CD4-positive, CD25-positive, alpha-beta regulatory T cell (primary cell): Measurements from ENCODE around the gene ADAM19. TPM values are rescaled to one million over a fixed set of nuclear protein-coding genes. Genes with fewer than 3 reads are reported as not detected.

Experiments used
- ATAC-seq, 2 donors: fragments of 150-1000 bp; cut with Tn5 transposase; one replicate each; pipeline ENCODE4 v1.10.0; 2021; ENCODE audit warnings: low read depth in 2 of 2, moderate number of reproducible peaks in 2 of 2, moderate library complexity in 1 of 2
- DNase-seq, 3 donors: peaks; one replicate each; pipeline versions ENCODE4 v3.0.0 to v3.0.0-alpha.2; 2012 to 2022; ENCODE audit warnings: mixed read lengths in 1 of 3
- H3K27ac ChIP-seq: one replicate; pipeline ENCODE4 v1.7.0; 2013; ENCODE audit warnings: mild to moderate bottlenecking, low read length; ENCODE audit not compliant: insufficient read depth, poor library complexity, severe bottlenecking
- H3K27me3 ChIP-seq: one replicate; pipeline ENCODE4 v1.7.0; 2013; ENCODE audit warnings: low read length; ENCODE audit not compliant: control insufficient read depth, insufficient read depth
- H3K36me3 ChIP-seq: one replicate; pipeline ENCODE4 v1.7.0; 2013; ENCODE audit warnings: mild to moderate bottlenecking, low read length, moderate library complexity; ENCODE audit not compliant: control insufficient read depth, insufficient read depth
- H3K4me1 ChIP-seq: 2 replicates; pipeline ENCODE4 v1.7.0; 2013; ENCODE audit warnings: mild to moderate bottlenecking, low read length; ENCODE audit not compliant: insufficient read depth, control insufficient read depth, poor library complexity, severe bottlenecking
- H3K4me3 ChIP-seq: one replicate; pipeline ENCODE4 v1.7.0; 2013; ENCODE audit warnings: low read depth, mild to moderate bottlenecking, low read length, moderate library complexity
- H3K9me3 ChIP-seq, 2 experiments: 1 replicate in 1 of 2; 2 replicates in 1 of 2; pipeline ENCODE4 v1.7.0; 2013; ENCODE audit warnings: low read length in 2 of 2, mild to moderate bottlenecking in 1 of 2, moderate library complexity in 1 of 2; ENCODE audit not compliant: control insufficient read depth in 2 of 2
- H3K27ac Mint-ChIP-seq, 3 donors: one replicate each; pipeline ENCODE4 v1.8.0; 2020 to 2022; ENCODE audit warnings: mild to moderate bottlenecking in 3 of 3, mixed read lengths in 3 of 3, moderate library complexity in 2 of 3
- H3K27me3 Mint-ChIP-seq: one replicate; pipeline ENCODE4 v1.8.0; 2022; ENCODE audit warnings: mild to moderate bottlenecking, mixed read lengths
- H3K36me3 Mint-ChIP-seq: one replicate; pipeline ENCODE4 v1.8.0; 2020; ENCODE audit warnings: mixed read lengths
- H3K4me1 Mint-ChIP-seq, 4 donors: one replicate each; pipeline ENCODE4 v1.8.0; 2020 to 2022; ENCODE audit warnings: mixed read lengths in 4 of 4, mild to moderate bottlenecking in 1 of 4
- H3K4me3 Mint-ChIP-seq, 4 donors: one replicate each; pipeline ENCODE4 v1.8.0; 2020 to 2022; ENCODE audit warnings: mild to moderate bottlenecking in 4 of 4, mixed read lengths in 4 of 4, moderate library complexity in 3 of 4
- H3K9me3 Mint-ChIP-seq, 7 donors: one replicate each; pipeline ENCODE4 v1.8.0; 2020 to 2022; ENCODE audit warnings: mixed read lengths in 7 of 7, mild to moderate bottlenecking in 3 of 7, moderate library complexity in 2 of 7
- polyA plus RNA-seq, 4 donors: library from polyadenylated mRNA; unstranded; fragments of 300-500 nt; fragmentation: Illumina TruSeq; gene quantifications; one replicate each; pipeline ENCODE4 v1.2.3, GENCODE V29; 2021
- total RNA-seq: library from RNA; stranded (reverse); gene quantifications from one replicate; pipeline ENCODE4 v1.2.3, GENCODE V29; 2022

Gene ADAM19
- total and polyA plus RNA-seq, 5 donors from 2014 or later, result 5.5 to 113 (median 9.1) TPM

DNA sequence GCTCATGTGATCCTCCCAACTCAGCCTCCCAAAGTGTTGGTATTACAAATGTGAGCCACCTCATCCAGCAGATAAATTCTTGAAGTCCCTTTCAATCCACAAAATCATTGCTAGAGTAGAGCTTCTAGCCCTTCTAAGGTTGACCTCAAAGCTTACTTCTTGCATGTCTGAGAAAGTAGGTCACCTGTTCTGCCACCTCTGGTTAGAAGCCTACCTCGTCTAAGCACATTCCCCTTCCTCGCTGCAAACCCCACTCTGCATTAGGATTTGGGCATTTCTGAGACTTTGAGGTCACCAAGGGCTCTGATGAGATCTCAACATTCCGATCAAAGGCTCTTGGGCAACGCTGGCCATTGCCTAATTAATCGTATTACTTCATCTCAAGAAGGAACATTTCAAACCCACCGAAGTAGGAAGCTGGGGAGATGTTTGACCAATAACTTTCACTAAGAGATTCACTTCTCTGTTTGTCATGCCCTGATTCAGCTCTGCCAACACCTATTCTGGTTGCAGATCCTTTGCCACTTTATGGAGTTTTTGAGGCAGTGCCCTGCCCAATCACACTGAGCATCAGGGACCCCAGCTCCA lies 8.6 kb downstream of the ADAM19 start:
- H3K36me3 ChIP-seq, result peaks cover 47% of the 10 kb centered on the region
- H3K4me1 Mint-ChIP-seq, result peaks cover 21 to 60% (median 44%) of the 10 kb centered on the region in 4 donors
- peak overlapping the region in 3 of 4 donors; percentile 22 to 33 (median 27) for H3K4me3 Mint-ChIP-seq
- no peaks in the 10 kb centered on the region for H3K27me3 ChIP-seq
- peaks cover 23% of the 10 kb centered on the region for H3K4me1 ChIP-seq
- H3K9me3 ChIP-seq, result no peaks in the 10 kb centered on the region
- no peaks in the 10 kb centered on the region for H3K27me3 Mint-ChIP-seq
- ATAC-seq (no peak), DNase-seq (no peak)
- no peaks in the 10 kb centered on the region for H3K9me3 Mint-ChIP-seq
- H3K27ac Mint-ChIP-seq, result peak overlapping the region in 2 of 3 donors; percentile 26 to 32
- H3K27ac ChIP-seq, result no peak overlapping the region
- H3K36me3 Mint-ChIP-seq, result peaks cover 15% of the 10 kb centered on the region
- H3K4me3 ChIP-seq, result no peak overlapping the region

DNA sequence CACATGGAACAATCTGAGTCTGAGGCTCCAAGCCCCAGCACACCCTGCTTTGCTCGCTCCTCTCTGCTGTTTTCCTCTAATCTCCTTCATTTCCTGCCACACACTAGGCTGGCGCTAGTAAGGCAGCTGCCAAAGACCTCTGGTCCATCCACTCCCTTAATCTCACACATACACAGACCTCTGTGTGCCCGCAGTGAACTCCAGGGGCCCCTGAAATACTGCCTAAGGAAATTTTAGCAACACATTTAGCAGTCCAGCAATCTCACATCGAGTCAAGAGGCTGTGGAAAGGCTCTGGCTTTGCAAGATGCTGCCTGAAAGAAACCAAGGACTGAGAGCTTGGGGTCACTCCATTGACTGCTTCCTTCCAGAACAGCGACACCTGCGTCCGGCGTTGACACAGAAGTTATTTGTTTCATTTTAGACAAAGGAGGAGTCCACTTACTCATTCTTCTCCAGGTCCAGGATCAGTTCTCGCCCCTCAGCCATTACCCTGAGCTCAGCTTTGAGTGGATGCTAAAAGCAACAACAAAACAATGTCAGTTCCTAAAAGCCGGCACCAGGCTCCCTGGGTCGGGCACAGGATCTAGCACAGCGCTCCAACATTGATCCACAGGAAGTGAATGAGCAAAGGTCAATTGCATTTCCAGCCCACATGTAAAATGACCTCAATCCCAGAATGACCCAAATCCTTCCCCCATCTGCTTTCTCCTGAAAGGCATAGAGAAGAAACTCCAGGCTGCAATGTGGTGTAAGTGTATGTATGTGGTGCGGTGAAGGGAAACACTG lies 11.5 kb downstream of the ADAM19 start:
- Mint-ChIP-seq H3K4me1 (peaks cover 12 to 52% (median 33%) of the 10 kb centered on the region in 4 donors), H3K36me3 (peaks cover 11% of the 10 kb centered on the region), H3K9me3 (no peaks in the 10 kb centered on the region), H3K4me3 (peak overlapping the region in 1 of 4 donors; percentile 39), H3K27me3 (no peaks in the 10 kb centered on the region), H3K27ac (peak overlapping the region in 2 of 3 donors; percentile 10 to 77)
- ATAC-seq (no peak), DNase-seq (no peak)
- Histone ChIP-seq H3K36me3 (peaks cover 63% of the 10 kb centered on the region), H3K4me3 (no peak overlapping the region), H3K9me3 (no peaks in the 10 kb centered on the region), H3K27me3 (no peaks in the 10 kb centered on the region), H3K4me1 (peaks cover 7% of the 10 kb centered on the region), H3K27ac (no peak overlapping the region)

- DNase-seq (no peak), ATAC-seq (no peak)
- Mint-ChIP-seq H3K27me3 (no peaks in the 10 kb centered on the region), H3K9me3 (no peaks in the 10 kb centered on the region), H3K36me3 (peaks cover 11% of the 10 kb centered on the region), H3K4me3 (no peak overlapping the region), H3K4me1 (peaks cover 7 to 55% (median 36%) of the 10 kb centered on the region in 4 donors), H3K27ac (peak overlapping the region in 1 of 3 donors; percentile 2)
- Histone ChIP-seq H3K27ac (no peak overlapping the region), H3K27me3 (no peaks in the 10 kb centered on the region), H3K9me3 (no peaks in the 10 kb centered on the region), H3K36me3 (peaks cover 56% of the 10 kb centered on the region), H3K4me3 (no peak overlapping the region), H3K4me1 (peaks cover 7% of the 10 kb centered on the region)
Measured at GRCh38 chr5:157563373-157563928, 12.1 kb downstream of the ADAM19 start.

DNA sequence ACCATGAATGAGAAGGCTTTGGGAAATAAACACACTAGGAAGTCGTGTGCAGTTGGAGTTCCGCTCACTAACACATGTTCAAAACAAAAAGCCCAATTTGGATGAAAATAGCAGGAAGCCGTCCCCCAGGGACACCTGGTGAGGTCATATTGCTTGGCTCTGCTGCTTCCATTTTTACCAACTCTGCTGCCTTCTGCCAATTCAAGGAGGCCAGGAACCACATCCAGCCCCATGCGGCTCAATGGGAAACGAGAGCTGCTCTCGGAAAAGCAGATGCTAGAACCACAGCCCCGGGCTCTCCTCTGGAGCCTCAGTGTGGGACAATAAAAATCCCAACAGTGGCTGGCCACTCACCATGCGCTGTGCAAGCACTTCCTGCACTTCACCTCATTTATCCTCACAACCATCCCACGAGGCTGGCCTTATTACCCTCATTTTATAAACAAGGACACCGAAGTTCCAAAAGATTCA lies 13.4 kb downstream of the ADAM19 start:
- ATAC-seq, result no peak
- peak overlapping the region in 1 of 4 donors; percentile 11 for H3K4me3 Mint-ChIP-seq
- peaks cover 4 to 57% (median 37%) of the 10 kb centered on the region in 4 donors for H3K4me1 Mint-ChIP-seq
- Histone ChIP-seq H3K27me3 (no peaks in the 10 kb centered on the region), H3K27ac (no peak overlapping the region), H3K36me3 (peaks cover 55% of the 10 kb centered on the region), H3K9me3 (no peaks in the 10 kb centered on the region), H3K4me1 (peaks cover 6% of the 10 kb centered on the region), H3K4me3 (no peak overlapping the region)
- no peaks in the 10 kb centered on the region for H3K27me3 Mint-ChIP-seq
- no peak for DNase-seq
- peaks cover 11% of the 10 kb centered on the region for H3K36me3 Mint-ChIP-seq
- peak overlapping the region; percentile 2 to 84 (median 62) for H3K27ac Mint-ChIP-seq
- no peaks in the 10 kb centered on the region for H3K9me3 Mint-ChIP-seq

DNA sequence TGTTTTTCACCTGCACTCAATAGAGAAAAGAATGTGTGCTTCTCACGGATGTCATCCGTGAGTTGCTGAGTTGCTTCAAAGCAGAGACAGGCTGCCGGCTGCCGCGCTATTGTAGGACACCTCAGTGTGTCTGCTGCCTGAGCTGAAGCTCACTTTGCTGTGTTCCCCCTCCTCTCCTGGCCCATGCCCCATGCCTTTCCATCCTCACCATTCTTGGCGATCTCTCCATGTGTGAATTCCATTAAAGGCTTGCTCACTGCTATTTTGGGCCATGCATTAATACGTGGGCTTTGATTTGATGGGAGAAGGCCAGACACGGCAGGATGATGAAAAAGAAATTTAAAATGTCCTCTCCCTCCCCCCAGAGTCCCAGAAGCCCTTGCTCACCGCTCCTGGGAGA lies 14.5 kb downstream of the ADAM19 start:
- DNase-seq (no peak), ATAC-seq (no peak)
- no peak overlapping the region for H3K4me3 ChIP-seq
- H3K27ac Mint-ChIP-seq, result peak overlapping the region in 1 of 3 donors; percentile 80
- H3K27me3 Mint-ChIP-seq, result no peaks in the 10 kb centered on the region
- peaks cover 53% of the 10 kb centered on the region for H3K36me3 ChIP-seq
- no peak overlapping the region for H3K4me3 Mint-ChIP-seq
- H3K4me1 Mint-ChIP-seq, result peaks cover 4 to 61% (median 37%) of the 10 kb centered on the region in 4 donors
- no peaks in the 10 kb centered on the region for H3K9me3 Mint-ChIP-seq
- no peak overlapping the region for H3K27ac ChIP-seq
- H3K4me1 ChIP-seq, result peaks cover 3% of the 10 kb centered on the region
- H3K27me3 ChIP-seq, result no peaks in the 10 kb centered on the region
- H3K9me3 ChIP-seq, result no peaks in the 10 kb centered on the region
- H3K36me3 Mint-ChIP-seq, result peaks cover 11% of the 10 kb centered on the region

DNA sequence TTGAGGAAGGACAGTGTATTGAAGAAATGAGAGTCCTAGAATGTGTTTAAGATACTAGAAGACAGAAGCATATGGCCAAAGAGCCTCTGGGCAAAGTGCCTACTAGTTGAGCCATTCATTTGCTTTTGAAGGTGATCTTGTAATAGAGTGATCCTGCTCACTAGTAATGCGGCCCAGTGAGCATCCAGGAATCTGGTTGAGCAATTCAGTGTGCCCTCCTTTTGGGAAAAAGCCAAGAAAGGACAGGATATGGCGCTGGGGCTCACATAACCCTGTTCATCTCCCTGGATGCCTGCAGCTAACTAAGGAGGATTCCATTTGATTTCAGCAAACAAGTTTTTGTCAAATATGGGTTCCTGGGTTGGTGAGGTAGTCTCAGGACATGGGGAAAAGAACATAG lies 16.3 kb downstream of the ADAM19 start:
- H3K4me1 Mint-ChIP-seq, result peaks cover 6 to 72% (median 42%) of the 10 kb centered on the region in 4 donors
- no peaks in the 10 kb centered on the region for H3K9me3 Mint-ChIP-seq

DNA sequence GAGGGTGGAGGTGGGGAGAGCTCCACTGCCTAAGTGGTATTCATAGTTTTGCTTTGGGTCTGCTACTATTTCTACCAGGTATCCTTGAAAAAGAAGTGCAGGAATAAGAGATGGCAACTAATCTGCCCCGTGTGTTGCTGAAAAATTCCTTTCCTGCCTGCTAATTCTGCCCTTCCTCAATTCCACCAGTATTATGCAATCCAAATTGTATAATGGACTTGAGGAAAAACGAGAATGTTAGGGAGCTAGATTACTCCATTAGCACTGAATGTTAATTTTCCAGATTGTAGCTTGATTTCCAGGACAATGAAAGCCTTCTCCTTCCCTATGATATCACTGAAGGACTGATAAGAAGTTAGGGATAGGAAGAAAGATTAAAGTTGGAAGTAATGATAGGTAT lies 16.9 kb downstream of the ADAM19 start:
- H3K4me1 Mint-ChIP-seq, result peaks cover 6 to 71% (median 38%) of the 10 kb centered on the region in 4 donors
- H3K27me3 Mint-ChIP-seq, result no peaks in the 10 kb centered on the region
- Histone ChIP-seq H3K36me3 (peaks cover 37% of the 10 kb centered on the region), H3K9me3 (no peaks in the 10 kb centered on the region), H3K4me1 (peaks cover 20% of the 10 kb centered on the region), H3K4me3 (no peak overlapping the region), H3K27ac (no peak overlapping the region), H3K27me3 (no peaks in the 10 kb centered on the region)
- no peak for DNase-seq
- no peak overlapping the region for H3K27ac Mint-ChIP-seq
- ATAC-seq, result no peak
- H3K4me3 Mint-ChIP-seq, result no peak overlapping the region
- H3K36me3 Mint-ChIP-seq, result peaks cover 8% of the 10 kb centered on the region
- H3K9me3 Mint-ChIP-seq, result no peaks in the 10 kb centered on the region

More for the DNA sequence above, 16.3 kb downstream of the ADAM19 start:
- ATAC-seq (no peak), DNase-seq (no peak)
- no peaks in the 10 kb centered on the region for H3K9me3 ChIP-seq
- Mint-ChIP-seq H3K27ac (no peak overlapping the region), H3K4me3 (no peak overlapping the region), H3K36me3 (peaks cover 11% of the 10 kb centered on the region), H3K27me3 (no peaks in the 10 kb centered on the region)
- H3K4me1 ChIP-seq, result peaks cover 14% of the 10 kb centered on the region
- peaks cover 43% of the 10 kb centered on the region for H3K36me3 ChIP-seq
- H3K27ac ChIP-seq, result no peak overlapping the region
- H3K27me3 ChIP-seq, result no peaks in the 10 kb centered on the region
- H3K4me3 ChIP-seq, result no peak overlapping the region
